Measurements from ENCODE around the gene RAC2.

DNA sequence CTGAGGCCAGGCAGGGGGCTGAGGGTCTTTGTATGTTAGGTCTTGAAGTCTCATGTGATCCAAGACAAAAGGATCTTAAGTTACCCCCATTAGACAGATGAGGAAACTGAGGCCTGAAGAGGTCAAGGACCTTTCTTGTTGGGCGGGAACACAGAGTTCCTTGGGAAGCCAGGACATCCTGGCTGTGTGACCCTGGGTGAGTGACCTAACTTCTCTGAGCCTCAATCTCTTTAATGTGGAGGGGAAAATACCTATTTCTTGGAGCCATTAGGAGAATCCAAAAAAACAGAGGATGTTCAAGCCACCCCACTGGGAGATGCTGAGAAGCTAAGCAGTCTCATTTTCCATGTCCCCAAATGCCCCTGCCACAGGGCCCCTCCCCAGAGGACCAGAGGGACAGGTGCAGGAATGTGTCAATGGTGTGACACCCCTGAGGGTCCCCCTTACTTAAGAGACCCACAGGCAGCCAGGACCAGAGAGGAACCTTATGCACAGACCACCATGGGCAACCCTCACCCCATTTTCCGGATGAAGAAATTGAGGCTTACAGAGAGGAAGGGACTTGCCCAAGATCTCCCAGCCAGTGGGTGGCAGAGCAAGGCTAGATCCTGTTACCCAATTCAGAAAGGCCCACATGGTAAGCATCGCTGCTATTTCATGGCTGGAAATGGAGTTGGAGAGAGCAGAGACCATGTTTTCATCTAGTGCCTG lies 8.0 kb downstream of the RAC2 start:
- TF ChIP-seq CTCF (IDR thresholded peaks at IDR 0.05), result no peak
- no peak for TF ChIP-seq POLR2A (IDR thresholded peaks at IDR 0.05)

Data from adrenal gland (tissue), 5 donors.